GM10847 (cell line): Measurements from ENCODE around the gene C3orf18.

ENCODE experiments used
- POLR2A ChIP-seq: IDR thresholded peaks from 2 replicates; pipeline ENCODE4 v1.6.1; 2011; ENCODE audit not compliant: insufficient read length; ENCODE audit errors: extremely low read depth

Gene C3orf18

GRCh38 chr3:50567386-50568167 lies at the start of gene C3orf18:
C3orf18 (minus strand) TSS chr3:50567747; CDS start chr3:50565699, 2,048 bp downstream.
- TF ChIP-seq POLR2A = peak; percentile 42

DNA sequence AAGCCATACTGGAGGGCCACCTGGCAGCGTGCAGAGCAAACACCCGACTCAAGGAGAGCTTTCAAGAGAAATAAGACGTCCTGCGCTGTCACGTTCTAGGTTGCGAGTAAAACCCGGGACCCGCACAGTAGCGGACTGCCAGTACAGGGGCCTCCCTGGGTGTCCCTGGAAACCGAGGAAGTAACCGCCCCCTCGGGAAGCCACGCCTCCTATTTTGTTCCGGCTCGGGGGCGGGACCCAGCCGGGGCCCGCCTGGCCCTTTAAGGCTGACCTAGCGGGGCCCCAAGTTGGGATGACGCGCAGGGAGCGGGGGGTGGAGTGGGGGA lies 49.2 kb upstream of the C3orf18 start:
- TF ChIP-seq POLR2A = peak; percentile 14

DNA sequence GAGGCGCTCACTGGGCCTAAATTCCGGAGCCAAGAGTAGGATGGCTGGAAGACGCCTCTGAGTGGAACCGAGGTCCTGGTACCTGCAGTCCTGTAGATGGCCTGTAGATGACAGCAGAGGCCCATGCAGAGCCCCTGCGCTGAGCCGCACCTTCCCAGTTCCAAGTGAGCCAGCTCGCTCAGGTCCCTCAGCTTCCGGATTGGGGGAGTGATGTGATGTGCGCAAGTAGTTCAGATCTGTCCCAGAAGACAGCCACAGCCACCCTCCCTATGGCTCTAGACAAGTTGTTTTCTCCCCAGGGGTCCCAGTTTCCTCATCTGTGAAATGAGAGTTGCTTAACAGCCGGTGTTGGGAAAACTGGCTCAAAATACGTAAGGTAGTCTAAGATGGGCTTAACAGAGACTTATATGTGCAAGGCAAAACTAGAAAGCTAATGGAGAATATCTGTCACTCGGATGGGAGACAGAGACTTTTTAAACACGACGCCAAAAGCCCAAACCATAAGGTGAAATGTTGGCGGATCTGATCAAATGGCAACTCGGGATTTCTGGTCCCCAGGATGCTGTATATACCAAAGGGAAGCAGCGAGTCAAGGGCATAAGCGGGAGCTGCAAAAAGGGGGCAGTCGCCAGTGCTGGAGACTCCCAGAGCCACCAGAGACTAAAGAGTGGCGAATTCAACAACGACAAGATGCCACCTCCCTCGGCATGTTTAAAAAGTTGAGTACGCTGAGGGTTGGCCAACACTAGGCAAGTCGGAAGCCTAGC lies 48.6 kb upstream of the C3orf18 start:
- TF ChIP-seq POLR2A = no peak

GRCh38 chr3:50615190-50615589 lies 47.6 kb upstream of the C3orf18 start:
- TF ChIP-seq POLR2A = no peak

GRCh38 chr3:50612970-50613846 lies 45.7 kb upstream of the C3orf18 start:
- no peak for TF ChIP-seq POLR2A

GRCh38 chr3:50612234-50612882 lies 44.8 kb upstream of the C3orf18 start:
- no peak for TF ChIP-seq POLR2A

DNA sequence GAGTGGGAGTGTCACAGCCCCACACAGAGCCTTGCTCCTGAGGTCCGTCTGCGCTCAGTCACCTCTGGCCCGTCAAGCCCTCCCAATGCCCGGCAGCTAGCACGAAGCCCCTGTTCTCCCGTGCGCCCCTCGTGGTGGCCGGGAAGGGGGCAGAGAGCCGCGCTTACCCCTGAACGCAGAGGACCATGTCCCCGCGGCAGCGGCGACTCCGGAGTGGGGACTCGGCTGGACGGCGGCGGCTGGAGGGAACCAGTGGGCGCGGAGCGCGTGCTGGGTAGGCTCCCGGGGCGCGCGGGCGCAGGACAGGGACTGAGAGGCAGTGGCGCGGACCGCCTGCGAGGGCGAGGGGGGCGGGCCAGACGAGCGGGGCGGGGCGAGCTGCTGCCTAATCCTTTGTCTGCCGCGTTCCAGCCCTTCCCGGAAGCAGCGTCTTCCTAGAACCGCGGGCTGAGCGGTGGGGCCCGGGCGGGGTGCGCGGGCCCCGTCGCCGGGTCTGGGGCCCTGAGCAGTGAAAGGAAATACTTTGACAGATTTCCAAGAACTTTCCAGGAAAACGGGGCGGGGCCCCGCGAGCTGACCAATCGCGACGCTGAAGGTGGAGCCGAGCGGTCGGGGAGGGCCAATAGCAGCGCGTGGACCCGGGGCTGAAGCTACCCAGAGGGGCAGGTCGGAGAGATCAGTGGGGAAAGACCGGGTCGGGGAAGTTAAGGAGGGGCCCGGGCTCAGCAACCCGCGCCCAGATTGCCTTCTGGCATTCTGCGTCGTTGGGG lies 44.1 kb upstream of the C3orf18 start, which contains the start of gene CISH:
TSS of gene CISH (minus strand) at position 311 of the 770 bp plus-strand sequence. CDS start at position 187, 124 bp downstream.
- peak; percentile 37 for TF ChIP-seq POLR2A

- no peak for TF ChIP-seq POLR2A
Observed at GRCh38 chr3:50610992-50611463, 43.5 kb upstream of the C3orf18 start.

- TF ChIP-seq POLR2A = no peak
Observed at GRCh38 chr3:50610181-50610971, 42.8 kb upstream of the C3orf18 start.

DNA sequence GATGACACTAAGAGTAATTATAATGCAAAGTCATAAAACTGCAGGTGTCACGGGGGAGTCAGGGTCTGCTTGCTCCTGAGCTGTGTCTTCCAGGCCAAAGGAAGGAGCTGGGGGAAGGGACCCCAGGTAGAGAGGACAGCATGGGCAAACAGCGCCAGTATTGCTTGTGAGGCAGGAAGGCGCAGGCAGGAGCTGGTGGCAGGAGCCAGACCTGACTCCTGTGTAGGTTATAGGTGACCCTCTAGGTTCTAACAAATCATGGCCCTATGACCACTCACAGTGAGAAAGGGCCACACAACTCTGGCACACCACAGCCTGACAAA lies 42.2 kb upstream of the C3orf18 start:
- no peak for TF ChIP-seq POLR2A

- TF ChIP-seq POLR2A = no peak
Observed at GRCh38 chr3:50609071-50609762, 41.7 kb upstream of the C3orf18 start.

DNA sequence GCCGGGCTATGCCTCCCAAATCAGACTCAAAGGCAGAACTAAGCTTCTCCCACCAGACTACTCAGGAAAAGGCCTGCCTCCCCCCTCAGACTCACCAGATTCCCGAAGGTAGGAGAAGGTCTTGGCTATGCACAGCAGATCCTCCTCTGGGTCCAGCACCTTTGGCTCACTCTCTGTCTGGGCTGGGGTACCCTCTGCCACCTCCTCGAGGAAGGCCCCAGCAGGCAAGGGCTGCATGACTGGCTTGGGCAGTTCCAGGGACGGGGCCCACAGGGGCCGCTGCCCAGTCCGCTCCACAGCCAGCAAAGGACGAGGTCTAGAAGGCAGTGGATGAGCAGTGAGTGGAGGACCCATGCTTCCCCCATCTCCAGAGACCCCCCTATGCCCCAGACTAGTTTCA lies 40.7 kb upstream of the C3orf18 start:
- TF ChIP-seq POLR2A = no peak
